Body of pancreas (tissue), 4 donors: ENCODE results near the gene UBE2A.

ENCODE experiments used
- POLR2A ChIP-seq, 3 donors: fragments of 450-650 bp; IDR thresholded peaks; one replicate each; pipeline ENCODE4 v1.6.1; 2016; ENCODE audit warnings: antibody characterized with exemption in 3 of 3, mild to moderate bottlenecking in 2 of 3
- TF ChIP-seq, protein P1 (sequence below), 7 experiments: fragments of 450-650 bp in 4 of 7; fragments of 200-600 bp in 3 of 7; sonication (generic) in 3 of 7; IDR thresholded peaks; one replicate each; pipeline ENCODE4 v1.5.1; 2016 to 2019; ENCODE audit warnings: antibody characterized with exemption in 7 of 7

DNA sequence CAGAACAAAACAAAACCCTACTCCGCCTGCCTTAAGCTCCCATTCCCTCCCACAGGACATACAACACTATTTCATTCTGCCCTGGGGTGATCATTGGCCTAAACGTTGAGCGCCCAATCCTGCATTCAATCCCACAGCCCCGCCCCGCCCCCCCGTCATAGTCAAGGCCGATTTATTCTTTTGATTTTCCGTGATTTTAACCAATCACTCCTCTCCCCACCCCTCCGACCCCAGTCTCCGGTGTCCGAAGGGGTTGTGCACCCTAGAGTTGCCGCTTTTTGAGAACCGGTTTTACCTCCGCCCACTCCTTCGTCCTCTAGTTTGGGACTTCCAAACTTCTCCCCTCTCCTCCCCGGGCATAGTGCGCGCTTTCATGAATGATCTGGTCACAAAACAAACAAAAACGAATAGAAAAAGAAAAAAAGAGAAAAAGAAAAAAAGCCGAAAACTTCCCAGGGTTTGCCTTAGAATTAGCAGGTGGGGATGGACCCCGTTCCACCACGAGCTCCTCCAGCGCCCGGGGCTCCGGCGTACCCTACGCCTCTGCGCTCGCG lies 446 bp upstream of the UBE2A start:
- TF ChIP-seq, protein P1, sequence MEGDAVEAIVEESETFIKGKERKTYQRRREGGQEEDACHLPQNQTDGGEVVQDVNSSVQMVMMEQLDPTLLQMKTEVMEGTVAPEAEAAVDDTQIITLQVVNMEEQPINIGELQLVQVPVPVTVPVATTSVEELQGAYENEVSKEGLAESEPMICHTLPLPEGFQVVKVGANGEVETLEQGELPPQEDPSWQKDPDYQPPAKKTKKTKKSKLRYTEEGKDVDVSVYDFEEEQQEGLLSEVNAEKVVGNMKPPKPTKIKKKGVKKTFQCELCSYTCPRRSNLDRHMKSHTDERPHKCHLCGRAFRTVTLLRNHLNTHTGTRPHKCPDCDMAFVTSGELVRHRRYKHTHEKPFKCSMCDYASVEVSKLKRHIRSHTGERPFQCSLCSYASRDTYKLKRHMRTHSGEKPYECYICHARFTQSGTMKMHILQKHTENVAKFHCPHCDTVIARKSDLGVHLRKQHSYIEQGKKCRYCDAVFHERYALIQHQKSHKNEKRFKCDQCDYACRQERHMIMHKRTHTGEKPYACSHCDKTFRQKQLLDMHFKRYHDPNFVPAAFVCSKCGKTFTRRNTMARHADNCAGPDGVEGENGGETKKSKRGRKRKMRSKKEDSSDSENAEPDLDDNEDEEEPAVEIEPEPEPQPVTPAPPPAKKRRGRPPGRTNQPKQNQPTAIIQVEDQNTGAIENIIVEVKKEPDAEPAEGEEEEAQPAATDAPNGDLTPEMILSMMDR (IDR thresholded peaks at IDR 0.05) = no peak
- no peak for TF ChIP-seq POLR2A (IDR thresholded peaks at IDR 0.05)
